HepG2 (cell line): ENCODE measurements around the gene STX10. TPM values are rescaled to one million over a fixed set of nuclear protein-coding genes. Genes with fewer than 3 reads are reported as not detected.

Experiments
- ATF4 ChIP-seq, 2 experiments: fragments of 450-650 bp in 1 of 2; sonication (generic) in 1 of 2; formaldehyde crosslinking; IDR thresholded peaks; 2 replicates each; pipeline versions ENCODE4 v1.5.0 to v1.8.0; 2020 to 2022; ENCODE audit warnings: mild to moderate bottlenecking in 1 of 2, missing genetic modification reagents in 1 of 2
- CREM ChIP-seq, 2 experiments: sonication (generic) in 1 of 2; formaldehyde crosslinking in 1 of 2; IDR thresholded peaks; 2 replicates each; pipeline versions ENCODE4 v1.4.0 to v1.6.1; 2016 to 2020; ENCODE audit warnings: antibody characterized with exemption in 1 of 2, mild to moderate bottlenecking in 1 of 2, missing genetic modification reagents in 1 of 2
- FIP1L1 ChIP-seq: fragments of 200-400 bp; formaldehyde crosslinking; IDR thresholded peaks from 2 replicates; pipeline ENCODE4 v1.6.1; 2018; ENCODE audit warnings: low read depth, mild to moderate bottlenecking, low read length, moderate library complexity, borderline replicate concordance; ENCODE audit not compliant: insufficient read depth
- ISL2 ChIP-seq: sonication (generic); formaldehyde crosslinking; IDR thresholded peaks from 2 replicates; pipeline ENCODE4 v1.5.0; 2020; ENCODE audit warnings: missing genetic modification reagents
- KLF13 ChIP-seq: sonication (generic); formaldehyde crosslinking; IDR thresholded peaks from 2 replicates; pipeline ENCODE4 v1.4.0; 2020; ENCODE audit warnings: mild to moderate bottlenecking, missing genetic modification reagents
- MYC ChIP-seq: sonication (generic); formaldehyde crosslinking; IDR thresholded peaks from 2 replicates; pipeline ENCODE4 v1.9.0; 2021; ENCODE audit warnings: missing genetic modification reagents, borderline replicate concordance
- SAP130 ChIP-seq: IDR thresholded peaks from 2 replicates; pipeline ENCODE4 v1.6.1; 2016; ENCODE audit warnings: low read depth
- SRY ChIP-seq: sonication (generic); formaldehyde crosslinking; IDR thresholded peaks from 2 replicates; pipeline ENCODE4 v1.8.0; 2022; ENCODE audit warnings: mild to moderate bottlenecking, missing genetic modification reagents
- STAT5B ChIP-seq: sonication (generic); formaldehyde crosslinking; IDR thresholded peaks from 2 replicates; pipeline ENCODE4 v1.4.0; 2020; ENCODE audit warnings: missing genetic modification reagents
- ZFYVE20 ChIP-seq: sonication (generic); formaldehyde crosslinking; IDR thresholded peaks from 2 replicates; pipeline ENCODE4 v1.8.0; 2023; ENCODE audit warnings: low read depth, mild to moderate bottlenecking, moderate library complexity, missing genetic modification reagents, borderline replicate concordance
- ZHX2 ChIP-seq, 2 experiments: sonication (generic) in 1 of 2; formaldehyde crosslinking in 1 of 2; IDR thresholded peaks; 2 replicates each; pipeline versions ENCODE4 v1.6.1 to v1.9.0; 2014 to 2022; ENCODE audit warnings: antibody characterized with exemption in 1 of 2, borderline replicate concordance in 1 of 2, inconsistent platforms in 1 of 2, low read depth in 1 of 2, missing genetic modification reagents in 1 of 2
- ZNF143 ChIP-seq: sonication (generic); formaldehyde crosslinking; IDR thresholded peaks from 2 replicates; pipeline ENCODE4 v1.4.0; 2020; ENCODE audit warnings: missing genetic modification reagents
- ZNF44 ChIP-seq: sonication (generic); formaldehyde crosslinking; IDR thresholded peaks from 2 replicates; pipeline ENCODE4 v1.5.1; 2020; ENCODE audit warnings: mild to moderate bottlenecking, missing genetic modification reagents
- ZNF510 ChIP-seq: sonication (generic); formaldehyde crosslinking; IDR thresholded peaks from 2 replicates; pipeline ENCODE4 v1.4.0; 2020; ENCODE audit warnings: low read depth, mild to moderate bottlenecking, missing genetic modification reagents
- ZNF574 ChIP-seq: sonication (generic); formaldehyde crosslinking; IDR thresholded peaks from 2 replicates; pipeline ENCODE4 v1.4.0; 2020; ENCODE audit warnings: missing genetic modification reagents
- ZNF766 ChIP-seq: sonication (generic); formaldehyde crosslinking; IDR thresholded peaks from 2 replicates; pipeline ENCODE4 v1.5.0; 2020; ENCODE audit warnings: missing genetic modification reagents, borderline replicate concordance
- ZNF768 ChIP-seq: sonication (generic); formaldehyde crosslinking; IDR thresholded peaks from 2 replicates; pipeline ENCODE4 v1.4.0; 2020; ENCODE audit warnings: missing genetic modification reagents
- ZNF775 ChIP-seq: sonication (generic); formaldehyde crosslinking; IDR thresholded peaks from 2 replicates; pipeline ENCODE4 v1.4.0; 2020; ENCODE audit warnings: missing genetic modification reagents, mild to moderate bottlenecking, moderate library complexity, borderline replicate concordance
- ZZZ3 ChIP-seq: sonication (generic); formaldehyde crosslinking; IDR thresholded peaks from 2 replicates; pipeline ENCODE4 v1.4.0; 2020; ENCODE audit warnings: missing genetic modification reagents, mild to moderate bottlenecking, borderline replicate concordance
- polyA plus RNA-seq, 8 experiments: library from polyadenylated mRNA; depleted of rRNA in 3 of 8; stranded (reverse) in 7 of 8; unstranded in 1 of 8; fragments of >200 nt; fragmentation: Illumina TruSeq in 4 of 8; extraction: Trizol in 4 of 8; gene quantifications; 2 replicates each; pipeline versions ENCODE4 v1.2.1 to v1.2.3, GENCODE V29; 2011 to 2016; ENCODE audit warnings: low read depth in 4 of 8, missing spikeins in 1 of 8, mixed read lengths in 1 of 8; ENCODE audit not compliant: insufficient read depth in 1 of 8
- total RNA-seq, 5 experiments: library from RNA; depleted of rRNA; stranded (reverse); fragments of >200 nt; fragmentation: Illumina TruSeq; extraction: Trizol; gene quantifications; 2 replicates each; pipeline ENCODE4 v1.2.3, GENCODE V29; 2016; ENCODE audit warnings: low read depth in 1 of 5

The STX10 gene
- total and polyA plus RNA-seq, 2 of the 13 experiments (the other 11 are each of a cell fraction or from before 2014, with no cell fraction given): 47.9 to 66.4 TPM

GRCh38 chr19:13151605-13152355 lies 1.6 kb upstream of the STX10 start (continued):
- TF ChIP-seq FIP1L1: no peak
- no peak for TF ChIP-seq SRY
- TF ChIP-seq ZZZ3 (CRISPR knock-in tag): no peak; the same call in 1 of the 2 replicates
- peak; percentile 97 for TF ChIP-seq ZNF574 (CRISPR knock-in tag)
- TF ChIP-seq SAP130 (CRISPR knock-in tag): peak; percentile 81
- TF ChIP-seq ZFYVE20 (CRISPR knock-in tag): no peak
- TF ChIP-seq ZNF775: no peak
- peak; percentile 54; the same call in 1 of the 2 replicates for TF ChIP-seq CREM (IDR thresholded peaks at IDR 0.05)
- TF ChIP-seq CREM (CRISPR knock-in tag; IDR thresholded peaks at IDR 0.05): no peak
- TF ChIP-seq ZNF44 (CRISPR knock-in tag): no peak
- TF ChIP-seq MYC (CRISPR knock-in tag): peak; percentile 93
- TF ChIP-seq ATF4 (CRISPR knock-in tag; IDR thresholded peaks at IDR 0.05): no peak
- TF ChIP-seq ZNF768: peak; percentile 36; the same call in 1 of the 2 replicates
- no peak for TF ChIP-seq ZNF143 (CRISPR knock-in tag)
- peak; percentile 39 for TF ChIP-seq ZHX2 (IDR thresholded peaks at IDR 0.05; ENCODE audit: low read depth)
- no peak; the same call in 1 of the 2 replicates for TF ChIP-seq ZHX2 (CRISPR knock-in tag; IDR thresholded peaks at IDR 0.05; ENCODE audit: borderline replicate concordance)
- TF ChIP-seq ISL2 (CRISPR knock-in tag): peak; percentile 52
- 0 out of 2 replicates have a peak, but pooled peaks have one; percentile 44 for TF ChIP-seq ZNF510 (CRISPR knock-in tag)
- TF ChIP-seq KLF13 (CRISPR knock-in tag): no peak; the same call in 1 of the 2 replicates
- peak; percentile 26; the same call in 1 of the 2 replicates for TF ChIP-seq STAT5B (CRISPR knock-in tag)
- peak; percentile 86; the same call in 1 of the 2 replicates for TF ChIP-seq ZNF766 (CRISPR knock-in tag)
